Duodenal mucosa (tissue), 2 donors: Measurements from ENCODE around the gene PHF3.

Experiments
- H3K27ac ChIP-seq: one replicate; pipeline ENCODE4 v1.7.0; 2013; ENCODE audit warnings: low read depth, low read length
- H3K27me3 ChIP-seq, 2 donors: one replicate each; pipeline ENCODE4 v1.7.0; 2013; ENCODE audit warnings: low read length in 2 of 2, control low read depth in 1 of 2; ENCODE audit not compliant: insufficient read depth in 2 of 2, control insufficient read depth in 1 of 2
- H3K36me3 ChIP-seq, 2 donors: one replicate each; pipeline ENCODE4 v1.7.0; 2013; ENCODE audit warnings: low read length in 2 of 2, control low read depth in 1 of 2; ENCODE audit not compliant: insufficient read depth in 2 of 2, control insufficient read depth in 1 of 2
- H3K4me1 ChIP-seq, 2 donors: one replicate each; pipeline ENCODE4 v1.7.0; 2013; ENCODE audit warnings: low read length in 2 of 2, control low read depth in 1 of 2; ENCODE audit not compliant: insufficient read depth in 2 of 2, control insufficient read depth in 1 of 2
- H3K4me3 ChIP-seq, 2 donors: one replicate each; pipeline ENCODE4 v1.7.0; 2013; ENCODE audit warnings: low read length in 2 of 2, low read depth in 1 of 2
- H3K9ac ChIP-seq, 2 donors: one replicate each; pipeline ENCODE4 v1.7.0; 2013; ENCODE audit warnings: low read length in 2 of 2, low read depth in 1 of 2
- H3K9me3 ChIP-seq, 2 donors: one replicate each; pipeline ENCODE4 v1.7.0; 2013; ENCODE audit warnings: low read length in 2 of 2, control low read depth in 1 of 2; ENCODE audit not compliant: control insufficient read depth in 1 of 2

PHF3 gene

DNA sequence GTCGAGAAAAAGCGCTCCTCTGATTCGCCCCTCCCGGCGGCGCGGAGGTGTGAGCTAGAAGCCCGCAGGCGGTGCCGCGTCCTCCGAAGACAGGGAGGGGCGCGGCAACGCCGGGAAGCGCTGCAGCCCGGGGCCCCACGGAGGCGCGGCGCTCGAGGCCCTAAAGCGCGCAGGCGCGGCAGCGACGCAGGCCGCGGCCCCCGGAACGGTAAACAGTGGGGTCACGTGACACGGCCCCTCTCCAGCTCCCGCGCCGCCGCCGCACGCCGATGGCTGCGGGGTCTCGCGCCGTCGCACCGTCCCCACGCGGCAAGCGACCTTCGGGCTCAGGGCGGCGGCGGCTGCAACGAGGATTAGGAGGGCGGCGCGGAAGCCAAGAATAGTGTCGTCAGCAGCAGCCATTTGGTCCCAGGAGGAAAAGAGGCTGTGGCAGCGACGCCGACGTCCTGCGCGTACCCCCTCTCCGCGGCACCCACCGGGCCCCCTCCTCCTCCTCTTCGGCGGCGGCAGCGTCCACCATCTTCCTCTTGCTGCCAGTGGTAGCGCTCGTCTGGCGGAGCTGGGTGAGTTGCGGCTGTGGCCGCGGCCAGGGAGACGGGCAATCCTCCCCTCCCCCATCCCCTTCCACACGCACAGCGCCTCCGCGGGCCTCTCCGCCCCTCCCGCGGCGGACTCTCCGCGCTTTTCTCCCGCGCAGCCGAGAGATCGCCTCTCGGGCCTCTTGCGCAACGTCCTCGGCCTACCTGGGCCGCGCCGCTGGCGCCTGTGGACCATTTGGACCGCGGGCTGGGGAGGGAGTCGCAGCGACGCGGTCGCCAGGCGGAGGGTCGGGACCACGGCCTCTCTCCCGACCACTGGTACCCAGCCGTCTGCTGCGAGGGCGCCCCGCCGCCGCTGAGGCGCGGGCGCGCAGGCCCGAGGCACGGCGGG is at the start of gene PHF3:
Gene PHF3 (plus strand): TSS at position 215 of the 930 bp plus-strand sequence. CDS start 10,750 bp downstream, outside the sequence.
- H3K4me1 ChIP-seq: peaks cover 20 to 45% of the 10 kb centered on the region in 2 donors
- peak within 1 kb of the TSS; percentile 96 for H3K27ac ChIP-seq
- H3K27me3 ChIP-seq: no peaks in the 10 kb centered on the region
- peak within 1 kb of the TSS; percentile 88 to 91 for H3K4me3 ChIP-seq
- H3K9me3 ChIP-seq: no peaks in the 10 kb centered on the region
- peak within 1 kb of the TSS; percentile 88 for H3K9ac ChIP-seq
- H3K36me3 ChIP-seq: no peaks in the 10 kb centered on the region

DNA sequence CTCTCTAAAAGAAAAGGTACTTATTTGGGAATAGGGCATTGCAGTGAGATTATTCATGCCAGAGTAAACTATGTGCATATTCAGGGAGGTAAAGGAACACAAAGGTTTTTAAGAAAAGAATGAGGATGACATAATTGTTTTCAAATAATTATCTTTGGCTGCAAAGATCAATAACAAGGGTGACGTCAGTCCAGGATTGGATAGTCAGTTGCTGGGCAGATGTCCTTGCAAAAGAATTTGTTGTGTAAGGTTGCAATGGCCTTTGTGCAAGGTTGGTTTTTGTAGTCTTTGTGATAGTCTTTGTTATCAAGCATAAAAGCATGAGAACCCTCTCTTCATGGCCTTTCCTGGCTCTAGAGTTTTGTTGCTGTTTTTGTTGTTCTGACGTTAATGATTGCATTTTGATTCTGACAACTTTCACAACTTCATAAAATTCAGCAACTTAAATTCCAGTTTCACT is 45.6 kb upstream of the PHF3 start:
- Histone ChIP-seq H3K4me3 (no peak overlapping the region), H3K9me3 (no peaks in the 10 kb centered on the region), H3K27me3 (no peaks in the 10 kb centered on the region), H3K36me3 (no peaks in the 10 kb centered on the region), H3K9ac (no peak overlapping the region), H3K27ac (no peak overlapping the region), H3K4me1 (no peaks in the 10 kb centered on the region)

DNA sequence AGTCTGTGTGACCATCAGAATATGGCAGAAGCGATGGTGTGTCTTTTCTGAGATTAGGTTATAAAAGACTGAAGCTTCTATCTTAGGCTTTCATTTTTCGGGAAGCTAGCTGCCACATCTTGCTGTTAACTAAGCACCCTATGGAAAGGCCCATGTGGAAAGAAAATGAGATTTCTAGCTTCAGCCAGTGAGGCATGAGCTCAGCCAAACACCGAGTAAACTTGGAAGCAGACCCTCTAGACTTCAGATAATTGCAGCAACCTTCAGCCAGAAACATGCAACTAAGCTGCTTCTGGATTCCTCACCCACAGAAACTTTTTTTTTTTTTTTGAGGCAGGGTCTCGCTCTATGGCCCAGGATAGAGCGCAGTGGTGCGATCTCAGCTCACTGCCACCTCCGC is 42.7 kb upstream of the PHF3 start:
- Histone ChIP-seq H3K36me3 (no peaks in the 10 kb centered on the region), H3K9ac (no peak overlapping the region), H3K4me1 (peaks cover 2 to 3% of the 10 kb centered on the region in 2 donors)

DNA sequence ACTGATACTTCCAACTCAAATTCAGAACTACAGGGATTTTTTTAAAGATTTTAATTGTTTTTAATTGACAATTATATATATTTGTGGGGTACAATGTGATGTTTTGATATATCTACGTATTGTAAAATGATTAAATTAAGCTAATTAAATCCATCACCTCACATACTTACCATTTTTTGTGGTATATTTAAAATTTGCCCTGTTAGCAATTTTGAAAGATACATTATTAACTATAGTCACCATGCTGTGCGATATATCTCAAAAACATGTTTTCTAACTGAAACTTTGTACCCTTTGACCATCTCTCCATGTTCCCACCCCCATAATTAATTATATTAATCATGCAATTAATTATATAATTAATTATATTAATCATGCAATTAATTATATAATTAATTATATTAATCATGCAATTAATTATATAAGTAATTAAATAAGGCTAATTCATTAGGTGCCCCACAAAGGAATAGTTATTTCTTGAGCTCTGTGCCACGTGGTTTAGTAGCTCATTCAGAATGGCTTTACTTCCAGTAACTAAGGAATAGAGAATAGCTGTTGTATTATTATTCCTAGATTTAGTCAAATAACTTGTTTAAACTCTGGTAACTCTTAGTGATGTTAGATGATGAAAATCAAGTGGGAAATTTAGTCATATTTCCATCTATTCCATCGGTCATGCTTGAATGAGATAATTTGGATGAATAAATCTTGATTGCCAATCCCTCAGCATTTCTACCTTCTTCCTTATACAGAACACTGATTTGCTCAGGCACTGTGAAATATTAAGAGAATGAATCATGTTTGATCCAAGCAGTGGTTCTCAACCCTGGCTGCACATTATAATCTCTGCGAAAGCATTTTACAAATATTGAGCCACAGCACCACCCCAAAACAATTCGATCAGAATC is 38.2 kb upstream of the PHF3 start:
- H3K4me1 ChIP-seq: peaks cover 4 to 7% of the 10 kb centered on the region in 2 donors
- H3K9me3 ChIP-seq: no peaks in the 10 kb centered on the region
- H3K36me3 ChIP-seq: no peaks in the 10 kb centered on the region
- H3K9ac ChIP-seq: peak overlapping the region; percentile 70 to 71
- no peaks in the 10 kb centered on the region for H3K27me3 ChIP-seq
- H3K4me3 ChIP-seq: peak overlapping the region; percentile 82 to 83
- no peak overlapping the region for H3K27ac ChIP-seq

More for the DNA sequence above, 42.7 kb upstream of the PHF3 start:
- Histone ChIP-seq H3K27ac (no peak overlapping the region), H3K4me3 (no peak overlapping the region), H3K9me3 (no peaks in the 10 kb centered on the region), H3K27me3 (no peaks in the 10 kb centered on the region)

DNA sequence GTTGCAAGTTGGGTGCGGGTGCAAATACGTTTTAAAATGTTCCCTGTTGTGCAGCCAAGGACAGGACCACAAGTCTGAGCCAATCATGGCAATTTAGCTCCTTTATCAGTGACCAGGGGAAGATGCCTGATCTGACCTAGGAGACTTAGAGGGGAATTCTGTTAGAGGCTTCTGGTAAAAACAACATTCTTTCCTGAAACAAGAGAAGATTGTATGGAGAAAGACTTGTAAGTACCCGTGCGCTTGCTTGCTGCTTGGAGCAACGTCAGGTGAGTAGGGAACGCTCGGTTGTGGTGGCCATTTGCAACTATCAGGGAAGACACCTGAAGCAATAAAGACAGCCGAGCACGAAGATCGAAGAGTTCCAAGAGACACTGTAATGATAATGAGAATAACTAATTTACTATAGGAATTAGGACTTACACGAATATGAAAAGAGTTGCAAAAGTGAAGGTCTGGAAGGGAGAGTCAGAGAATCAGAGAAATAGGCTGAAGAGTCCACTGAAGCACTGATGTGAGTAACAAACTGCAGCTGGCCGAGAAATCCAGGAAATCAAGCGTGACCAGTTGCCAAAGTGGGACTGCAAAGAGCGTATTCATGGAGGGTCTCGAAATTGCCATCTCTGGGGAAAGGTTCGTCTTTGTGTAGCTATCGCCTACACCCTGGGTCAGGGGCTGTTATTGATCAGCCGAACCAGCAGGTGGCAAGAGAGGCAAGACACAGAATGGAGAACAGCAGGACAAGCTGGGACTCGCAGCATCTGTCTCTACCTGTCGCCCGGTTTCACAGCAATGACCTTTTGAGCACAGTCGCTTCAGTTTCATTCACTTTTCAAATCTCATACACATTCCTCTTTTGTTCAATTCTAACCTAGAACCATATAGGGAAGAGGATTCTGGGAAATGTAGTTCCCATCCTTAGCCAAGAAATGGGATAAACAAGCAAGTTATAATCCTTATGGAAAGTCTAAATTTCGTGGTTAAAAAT is 37.3 kb upstream of the PHF3 start:
- Histone ChIP-seq H3K27me3 (no peaks in the 10 kb centered on the region), H3K4me3 (peak overlapping the region; percentile 82 to 83), H3K4me1 (peaks cover 4 to 7% of the 10 kb centered on the region in 2 donors), H3K9me3 (no peaks in the 10 kb centered on the region), H3K9ac (peak overlapping the region; percentile 70 to 71), H3K27ac (no peak overlapping the region), H3K36me3 (no peaks in the 10 kb centered on the region)

GRCh38 chr6:63599243-63599642 is 36.4 kb upstream of the PHF3 start:
- Histone ChIP-seq H3K27me3 (no peaks in the 10 kb centered on the region), H3K27ac (no peak overlapping the region), H3K4me3 (no peak overlapping the region), H3K9me3 (no peaks in the 10 kb centered on the region), H3K9ac (no peak overlapping the region), H3K4me1 (peaks cover 4 to 7% of the 10 kb centered on the region in 2 donors), H3K36me3 (no peaks in the 10 kb centered on the region)

GRCh38 chr6:63600136-63600535 is 35.5 kb upstream of the PHF3 start:
- no peaks in the 10 kb centered on the region for H3K9me3 ChIP-seq
- no peak overlapping the region for H3K4me3 ChIP-seq
- H3K27me3 ChIP-seq: no peaks in the 10 kb centered on the region
- H3K4me1 ChIP-seq: peaks cover 4 to 7% of the 10 kb centered on the region in 2 donors
- no peak overlapping the region for H3K27ac ChIP-seq
- H3K36me3 ChIP-seq: no peaks in the 10 kb centered on the region
- H3K9ac ChIP-seq: no peak overlapping the region

GRCh38 chr6:63609231-63609630 is 26.4 kb upstream of the PHF3 start:
- Histone ChIP-seq H3K4me3 (no peak overlapping the region), H3K36me3 (no peaks in the 10 kb centered on the region), H3K27ac (no peak overlapping the region), H3K9ac (no peak overlapping the region), H3K4me1 (no peaks in the 10 kb centered on the region), H3K27me3 (no peaks in the 10 kb centered on the region), H3K9me3 (no peaks in the 10 kb centered on the region)

- Histone ChIP-seq H3K9ac (no peak overlapping the region), H3K27me3 (no peaks in the 10 kb centered on the region)
Observed at GRCh38 chr6:63610944-63611343, 24.7 kb upstream of the PHF3 start.

More at GRCh38 chr6:63610944-63611343, 24.7 kb upstream of the PHF3 start:
- Histone ChIP-seq H3K36me3 (no peaks in the 10 kb centered on the region), H3K4me1 (no peaks in the 10 kb centered on the region), H3K27ac (no peak overlapping the region), H3K4me3 (no peak overlapping the region), H3K9me3 (no peaks in the 10 kb centered on the region)
